K562 (cell line): ENCODE measurements around the gene SLC37A3. TPM values are rescaled to one million over a fixed set of nuclear protein-coding genes. Genes with fewer than 3 reads are reported as not detected.
"Not testable (repeated sequence)": the region's sequence is repeated elsewhere in the genome, so short reads cannot be mapped to it uniquely, and the experiment has no call there.

Experiments used
- ATAC-seq: fragments of 200-7000 bp; cut with Tn5 transposase; 3 replicates; pipeline ENCODE4 v1.9.1; 2020; ENCODE audit warnings: moderate library complexity
- BruUV-seq: library from RNA; stranded (reverse); fragments of 400-500 nt; replicated peaks from 2 replicates; lab custom pipeline; 2021; lab: Mats Ljungman, UMichigan
- CTCF ChIA-PET: fragments of 300-600 bp; formaldehyde crosslinking; extraction: SDS; loops from one replicate; lab custom pipeline; 2021; ENCODE audit warnings: low intra/inter-chr PET ratio; lab: Yijun Ruan, JAX
- POLR2A ChIA-PET: fragments of 300-600, 350-650 bp; sonication (Branson Sonifier 250); formaldehyde crosslinking; extraction: SDS; loops from one replicate; lab custom pipeline; 2021; ENCODE audit warnings: antibody characterized with exemption, inconsistent platforms; lab: Yijun Ruan, JAX
- DNase-seq, 4 experiments: peaks; one replicate each; pipeline versions ENCODE4 v3.0.0 to v3.0.0-alpha.2; 2011 to 2018; ENCODE audit warnings: low spot score in 3 of 4, mixed read lengths in 3 of 4; ENCODE audit errors: extremely low read depth in 1 of 4
- FAIRE-seq: peaks from 2 replicates; lab custom pipeline; 2011; peaks lifted over from hg19 to GRCh38; lab: Jason Lieb, UNC
- H2AFZ ChIP-seq: 2 replicates; pipeline ENCODE4 v1.6.0; 2011; ENCODE audit warnings: low read depth, low read length, control low read depth, inconsistent platforms
- H3K27ac ChIP-seq: fragments of 200-600 bp; 3 replicates; pipeline ENCODE4 v1.8.0; 2011; ENCODE audit warnings: low read depth, mild to moderate bottlenecking, control low read depth, inconsistent platforms, low read length, moderate library complexity, mixed read lengths; ENCODE audit errors: extremely low read depth
- H3K27me3 ChIP-seq, 2 experiments: fragments of 300-600 bp in 1 of 2; 2 replicates in 1 of 2; 3 replicates in 1 of 2; pipeline versions ENCODE4 v1.6.0 to v1.8.0; 2011; ENCODE audit warnings: inconsistent platforms in 2 of 2, low read length in 2 of 2, mild to moderate bottlenecking in 1 of 2, mixed read lengths in 1 of 2, moderate library complexity in 1 of 2; ENCODE audit not compliant: control insufficient read depth in 2 of 2, insufficient read depth in 2 of 2
- H3K36me3 ChIP-seq: fragments of 300-600 bp; 3 replicates; pipeline ENCODE4 v1.8.0; 2011; ENCODE audit warnings: mild to moderate bottlenecking, low read length, inconsistent platforms; ENCODE audit not compliant: control insufficient read depth, insufficient read depth
- H3K4me1 ChIP-seq, 2 experiments: fragments of 200-600 bp in 1 of 2; replicated peaks in 1 of 2; 2 replicates in 1 of 2; 3 replicates in 1 of 2; pipeline versions ENCODE4 v1.5.1 to v1.8.0; 2011; ENCODE audit warnings: inconsistent platforms in 2 of 2, low read length in 2 of 2, mild to moderate bottlenecking in 1 of 2, mixed read lengths in 1 of 2, moderate library complexity in 1 of 2; ENCODE audit not compliant: control insufficient read depth in 2 of 2, insufficient read depth in 2 of 2
- H3K4me2 ChIP-seq: 2 replicates; pipeline ENCODE4 v1.6.1; 2011; ENCODE audit warnings: low read length, control low read depth, inconsistent platforms, mixed read lengths; ENCODE audit not compliant: insufficient read depth
- H3K4me3 ChIP-seq: fragments of 200-600 bp; sonication (generic), shearing (Covaris generic); 2 replicates; pipeline ENCODE4 v1.5.1; 2016; ENCODE audit warnings: control low read depth, inconsistent platforms
- H3K79me2 ChIP-seq: fragments of 200-600 bp; 3 replicates; pipeline ENCODE4 v1.8.0; 2011; ENCODE audit warnings: low read length, inconsistent platforms; ENCODE audit not compliant: control insufficient read depth, insufficient read depth
- H3K9ac ChIP-seq, 2 experiments: 2 replicates each; pipeline versions ENCODE4 v1.6.0 to v1.6.1; 2011; ENCODE audit warnings: low read depth in 2 of 2, low read length in 2 of 2, control low read depth in 1 of 2, inconsistent platforms in 1 of 2, mild to moderate bottlenecking in 1 of 2, mixed read lengths in 1 of 2; ENCODE audit not compliant: insufficient read depth in 1 of 2
- H3K9me1 ChIP-seq: one replicate; pipeline ENCODE4 v1.6.0; 2011; ENCODE audit warnings: inconsistent platforms, mild to moderate bottlenecking, low read length, moderate library complexity; ENCODE audit not compliant: control insufficient read depth, insufficient read depth
- H3K9me3 ChIP-seq: replicated peaks from 2 replicates; pipeline ENCODE4 v1.5.1; 2011; ENCODE audit warnings: low read depth, low read length, inconsistent platforms; ENCODE audit not compliant: control insufficient read depth, insufficient read depth
- H4K20me1 ChIP-seq: replicated peaks from 2 replicates; pipeline ENCODE4 v1.6.1; 2011; ENCODE audit warnings: low read length, inconsistent platforms, mixed read lengths; ENCODE audit not compliant: control insufficient read depth, insufficient read depth
- WGBS: fragments of 100-300 bp; shearing (Covaris generic); methylation state at CpG from one replicate; pipeline ENCODE4 v1.1.6; 2016; ENCODE audit warnings: low coverage, mixed read lengths; ENCODE audit not compliant: insufficient coverage; ENCODE audit errors: missing lambda C conversion rate; 5-methylcytosine and 5-hydroxymethylcytosine counted together
- in situ Hi-C: fragments of 300-500 bp; cut with MboI; formaldehyde crosslinking; loops from 4 replicates; pipeline ENCODE4 v1.15.0; 2018; ENCODE audit warnings: inconsistent platforms, mixed read lengths
- intact Hi-C: fragments of 100-400 bp; cut with micrococcal nuclease; formaldehyde crosslinking; loops from 2 replicates; pipeline ENCODE4 v1.14.2; 2022
- polyA plus RNA-seq, 8 experiments: library from polyadenylated mRNA; depleted of rRNA in 4 of 8; stranded (reverse) in 5 of 8; unstranded in 3 of 8; fragments of >200 nt; fragmentation: Nextera tagmentation in 2 of 8; fragmentation: Illumina TruSeq in 1 of 8; extraction: Ambion mirVana in 2 of 8; extraction: Trizol in 1 of 8; gene quantifications; 2 replicates each; pipeline versions ENCODE4 v1.2.1 to v1.2.3, GENCODE V29; 2011 to 2014; ENCODE audit warnings: inconsistent platforms in 1 of 8, missing spikeins in 1 of 8
- total RNA-seq, 7 experiments: library from RNA; depleted of rRNA in 6 of 7; stranded (reverse); fragments of >200 nt in 6 of 7; fragmentation: Illumina TruSeq in 2 of 7; extraction: Trizol in 2 of 7; gene quantifications; 2 replicates each; pipeline versions ENCODE4 v1.2.1 to v1.2.3, GENCODE V29; 2011 to 2021; ENCODE audit warnings: low replicate concordance in 1 of 7
- TF ChIP-seq, protein P1 (sequence below): fragments of 450-650 bp; IDR thresholded peaks from 2 replicates; pipeline ENCODE4 v1.6.1; 2018; ENCODE audit warnings: mild to moderate bottlenecking, low read depth; ENCODE audit not compliant: partially characterized antibody

Gene SLC37A3
- total and polyA plus RNA-seq, 9 of the 15 experiments (the other 6 are each of a cell fraction or from before 2014, with no cell fraction given), result 11.7 to 59.1 (median 26.8) TPM

DNA sequence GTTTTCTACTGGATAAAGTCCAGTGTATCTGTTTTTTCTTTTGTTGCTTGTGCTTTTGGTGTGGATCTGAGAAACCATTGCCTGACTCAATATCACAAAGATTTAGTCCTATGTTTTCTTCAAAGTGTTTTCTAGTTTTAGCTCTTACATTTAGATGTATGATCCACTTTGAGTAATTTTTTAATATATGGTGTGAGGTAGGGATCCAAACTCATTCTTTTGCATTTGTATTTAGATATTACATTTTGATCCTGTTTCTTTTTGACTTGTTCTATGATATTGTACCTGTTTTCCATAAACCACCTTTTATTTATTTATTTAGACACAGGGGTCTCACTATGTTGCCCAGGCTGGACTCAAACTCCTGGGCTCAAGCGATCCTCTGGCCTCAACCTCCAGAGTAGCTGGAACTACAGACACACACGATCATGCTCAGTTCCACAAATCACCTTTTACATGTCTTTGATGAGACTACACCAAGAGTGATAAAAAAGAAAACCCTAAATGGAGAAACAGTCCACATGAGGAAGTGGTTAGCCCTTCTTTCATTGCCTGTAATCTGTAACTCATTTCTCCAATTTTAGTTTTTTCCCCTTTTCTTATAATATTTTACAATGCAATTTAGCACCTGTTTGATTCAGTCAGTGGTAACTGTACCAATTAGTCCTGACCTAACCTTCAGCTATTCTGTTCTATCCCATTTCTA lies 86.0 kb downstream of the SLC37A3 start (continued):
- TF ChIP-seq, protein P1, sequence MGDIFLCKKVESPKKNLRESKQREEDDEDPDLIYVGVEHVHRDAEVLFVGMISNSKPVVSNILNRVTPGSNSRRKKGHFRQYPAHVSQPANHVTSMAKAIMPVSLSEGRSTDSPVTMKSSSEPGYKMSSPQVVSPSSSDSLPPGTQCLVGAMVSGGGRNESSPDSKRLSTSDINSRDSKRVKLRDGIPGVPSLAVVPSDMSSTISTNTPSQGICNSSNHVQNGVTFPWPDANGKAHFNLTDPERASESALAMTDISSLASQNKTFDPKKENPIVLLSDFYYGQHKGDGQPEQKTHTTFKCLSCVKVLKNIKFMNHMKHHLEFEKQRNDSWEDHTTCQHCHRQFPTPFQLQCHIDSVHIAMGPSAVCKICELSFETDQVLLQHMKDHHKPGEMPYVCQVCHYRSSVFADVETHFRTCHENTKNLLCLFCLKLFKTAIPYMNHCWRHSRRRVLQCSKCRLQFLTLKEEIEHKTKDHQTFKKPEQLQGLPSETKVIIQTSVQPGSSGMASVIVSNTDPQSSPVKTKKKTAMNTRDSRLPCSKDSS, result peak; percentile 78

DNA sequence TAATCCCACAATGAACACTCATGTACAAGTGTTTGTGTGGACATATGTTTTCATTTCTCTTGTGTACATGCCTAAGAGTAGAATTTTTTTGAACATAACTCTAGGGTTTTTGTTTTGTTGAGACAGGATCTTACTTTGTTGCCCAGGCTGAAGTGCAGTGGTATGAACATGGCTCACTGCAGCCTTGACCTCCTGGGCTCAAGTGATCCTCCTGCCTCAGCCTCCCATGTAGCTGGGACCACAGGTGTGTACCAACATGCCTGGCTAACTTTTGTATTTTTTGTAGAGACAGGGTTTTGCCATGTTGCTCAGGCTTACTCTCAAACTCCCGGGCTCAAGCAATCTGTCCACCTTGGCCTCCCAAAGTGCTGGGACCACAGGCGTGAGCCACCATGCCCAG lies 87.2 kb downstream of the SLC37A3 start:
- H3K4me3 ChIP-seq, H3K9me3 ChIP-seq, H3K79me2 ChIP-seq, H3K36me3 ChIP-seq, H3K9ac ChIP-seq, H3K4me1 ChIP-seq, intact Hi-C loops, FAIRE-seq, CTCF ChIA-PET, H3K9me1 ChIP-seq, POLR2A ChIA-PET, DNase-seq, H3K4me2 ChIP-seq, H3K27ac ChIP-seq, BruUV-seq, H3K27me3 ChIP-seq, ATAC-seq, H4K20me1 ChIP-seq, H2AFZ ChIP-seq, in situ Hi-C loops: not testable (repeated sequence)
- WGBS, result 39% methylated on average over 2 of the region's 2 CpGs
